ENCODE data around the gene LMNB1.
"Not testable (repeated sequence)": the region's sequence is repeated elsewhere in the genome, so short reads cannot be mapped to it uniquely, and the experiment has no call there.

- TF ChIP-seq CTCF (IDR thresholded peaks at IDR 0.05; ENCODE audit: insufficient read depth, low read length); POLR2AphosphoS5 (IDR thresholded peaks at IDR 0.05; ENCODE audit: low read depth); REST (IDR thresholded peaks at IDR 0.05; ENCODE audit: insufficient replicate concordance, low read depth): not testable (repeated sequence)
Observed at GRCh38 chr5:126813799-126814198, 36.9 kb downstream of the LMNB1 start.
